Keratinocyte (primary cell): ENCODE results near the gene NDRG3.

Source experiments
- CTCF ChIP-seq, 3 experiments: IDR thresholded peaks in 1 of 3; conservative IDR thresholded peaks in 1 of 3; optimal IDR thresholded peaks in 1 of 3; 2 replicates in 2 of 3; 3 replicates in 1 of 3; pipeline versions ENCODE3 to v1.5.1; 2011; ENCODE audit warnings: low read length in 3 of 3, mild to moderate bottlenecking in 3 of 3, moderate library complexity in 2 of 3, control low read depth in 1 of 3, inconsistent platforms in 1 of 3; ENCODE audit not compliant: insufficient read depth in 2 of 3; ENCODE audit errors: extremely low read depth in 1 of 3
- EZH2 ChIP-seq: IDR thresholded peaks from one replicate; pipeline ENCODE4 v1.6.1; 2012; ENCODE audit warnings: inconsistent platforms, mild to moderate bottlenecking, low read length, moderate library complexity

- TF ChIP-seq CTCF (optimal IDR thresholded peaks at IDR 0.05 in 1 of 3, IDR thresholded peaks at IDR 0.05 in 1 of 3, conservative IDR thresholded peaks at IDR 0.05 in 1 of 3; ENCODE audit: extremely low read depth in 1 of 3, insufficient read depth in 2 of 3, low read length in 3 of 3) (no peak), EZH2 (no peak)
Observed at GRCh38 chr20:36677422-36677771, 68.5 kb downstream of the NDRG3 start.
